Measurements from ENCODE around the gene SCN5A. TPM values are rescaled to one million over a fixed set of nuclear protein-coding genes. Genes with fewer than 3 reads are reported as not detected.

SCN5A gene
- total RNA-seq, 1 donor from 2014 or later = 0.25 TPM

- no peak overlapping the region for H3K4me3 Mint-ChIP-seq (ENCODE audit: unreplicated experiment)
- DNase-seq (ENCODE audit: low spot score) = no peak
- no peak for TF ChIP-seq CTCF (IDR thresholded peaks at IDR 0.05)
Observed at GRCh38 chr3:38578081-38578475, 71.4 kb downstream of the SCN5A start.

DNA sequence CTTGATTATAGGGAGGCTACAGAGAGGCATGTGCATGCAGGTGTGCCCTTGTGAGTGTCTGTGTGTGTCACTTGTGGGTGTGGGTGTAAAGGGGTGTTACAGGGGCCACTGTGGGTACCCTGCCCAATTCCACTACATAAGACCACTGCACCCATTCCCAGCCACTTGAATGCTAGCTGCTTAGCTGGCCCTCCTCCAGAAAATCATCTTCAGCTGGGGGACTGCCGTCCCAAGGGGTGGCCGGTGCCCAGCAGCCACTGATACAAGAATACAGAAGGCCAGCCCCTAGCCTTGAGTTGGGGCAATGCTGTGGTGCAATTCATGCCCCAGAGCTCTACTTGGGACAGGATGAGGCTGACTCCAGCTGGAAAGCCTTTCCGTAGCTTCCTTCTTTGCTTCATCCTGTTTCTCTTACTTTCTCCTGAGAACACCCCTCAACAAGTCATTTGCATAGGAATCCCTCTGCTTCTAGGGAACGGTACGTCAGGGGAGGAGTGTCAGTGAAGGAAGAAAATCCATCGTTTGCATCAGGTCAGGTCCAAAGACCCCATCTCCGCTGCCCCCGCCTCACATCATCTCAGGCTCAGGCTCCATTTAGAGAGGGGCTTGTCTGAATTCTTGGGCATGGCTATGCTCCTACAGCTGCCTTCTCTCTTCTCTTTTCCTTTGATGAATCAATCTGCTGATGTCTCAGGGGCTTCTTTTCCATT lies 72.0 kb downstream of the SCN5A start:
- no peak for DNase-seq (ENCODE audit: low spot score)
- Mint-ChIP-seq H3K9me3 (ENCODE audit: low read depth) (peaks cover 14% of the 10 kb centered on the region), H3K27me3 (ENCODE audit: low read depth) (no peaks in the 10 kb centered on the region), H3K27ac (ENCODE audit: unreplicated experiment) (no peak overlapping the region), H3K36me3 (ENCODE audit: low read depth) (no peaks in the 10 kb centered on the region), H3K4me3 (ENCODE audit: unreplicated experiment) (no peak overlapping the region), H3K4me1 (ENCODE audit: low read depth) (no peaks in the 10 kb centered on the region)
- no peak for TF ChIP-seq CTCF (IDR thresholded peaks at IDR 0.05)

More at GRCh38 chr3:38578081-38578475, 71.4 kb downstream of the SCN5A start:
- Mint-ChIP-seq H3K27ac (ENCODE audit: unreplicated experiment) (no peak overlapping the region), H3K27me3 (ENCODE audit: low read depth) (no peaks in the 10 kb centered on the region), H3K9me3 (ENCODE audit: low read depth) (peaks cover 12% of the 10 kb centered on the region), H3K4me1 (ENCODE audit: low read depth) (no peaks in the 10 kb centered on the region), H3K36me3 (ENCODE audit: low read depth) (no peaks in the 10 kb centered on the region)

GRCh38 chr3:38576526-38577370 lies 72.7 kb downstream of the SCN5A start:
- H3K4me1 Mint-ChIP-seq (ENCODE audit: low read depth) = no peaks in the 10 kb centered on the region
- H3K9me3 Mint-ChIP-seq (ENCODE audit: low read depth) = peaks cover 14% of the 10 kb centered on the region
- no peak overlapping the region for H3K4me3 Mint-ChIP-seq (ENCODE audit: unreplicated experiment)
- no peak for TF ChIP-seq CTCF (IDR thresholded peaks at IDR 0.05)
- no peak overlapping the region for H3K27ac Mint-ChIP-seq (ENCODE audit: unreplicated experiment)
- DNase-seq (ENCODE audit: low spot score) = no peak
- H3K27me3 Mint-ChIP-seq (ENCODE audit: low read depth) = no peaks in the 10 kb centered on the region
- H3K36me3 Mint-ChIP-seq (ENCODE audit: low read depth) = no peaks in the 10 kb centered on the region

DNA sequence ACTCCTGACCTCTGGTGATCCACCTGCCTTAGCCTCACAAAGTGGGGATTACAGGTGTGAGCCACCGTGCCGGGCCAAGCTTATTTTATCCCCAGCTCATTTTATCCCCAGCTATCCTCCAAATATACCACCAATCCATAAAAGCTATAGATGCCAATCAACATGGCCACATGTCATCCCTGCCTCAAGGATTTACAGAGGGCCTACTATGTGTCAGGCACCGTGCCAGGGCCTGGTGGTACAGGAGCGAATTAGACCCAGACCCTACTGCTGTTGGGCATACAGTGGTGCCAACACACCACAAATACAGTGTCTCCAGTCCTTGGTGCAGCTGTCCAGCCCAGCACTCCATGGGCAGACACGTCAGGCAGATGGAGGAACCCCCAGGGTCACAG lies 73.4 kb downstream of the SCN5A start:
- H3K4me1 Mint-ChIP-seq (ENCODE audit: low read depth) = no peaks in the 10 kb centered on the region
- no peaks in the 10 kb centered on the region for H3K36me3 Mint-ChIP-seq (ENCODE audit: low read depth)
- no peak for TF ChIP-seq CTCF (IDR thresholded peaks at IDR 0.05)
- no peak for DNase-seq (ENCODE audit: low spot score)
- no peak overlapping the region for H3K27ac Mint-ChIP-seq (ENCODE audit: unreplicated experiment)
- H3K4me3 Mint-ChIP-seq (ENCODE audit: unreplicated experiment) = no peak overlapping the region
- no peaks in the 10 kb centered on the region for H3K27me3 Mint-ChIP-seq (ENCODE audit: low read depth)
- peaks cover 14% of the 10 kb centered on the region for H3K9me3 Mint-ChIP-seq (ENCODE audit: low read depth)

DNA sequence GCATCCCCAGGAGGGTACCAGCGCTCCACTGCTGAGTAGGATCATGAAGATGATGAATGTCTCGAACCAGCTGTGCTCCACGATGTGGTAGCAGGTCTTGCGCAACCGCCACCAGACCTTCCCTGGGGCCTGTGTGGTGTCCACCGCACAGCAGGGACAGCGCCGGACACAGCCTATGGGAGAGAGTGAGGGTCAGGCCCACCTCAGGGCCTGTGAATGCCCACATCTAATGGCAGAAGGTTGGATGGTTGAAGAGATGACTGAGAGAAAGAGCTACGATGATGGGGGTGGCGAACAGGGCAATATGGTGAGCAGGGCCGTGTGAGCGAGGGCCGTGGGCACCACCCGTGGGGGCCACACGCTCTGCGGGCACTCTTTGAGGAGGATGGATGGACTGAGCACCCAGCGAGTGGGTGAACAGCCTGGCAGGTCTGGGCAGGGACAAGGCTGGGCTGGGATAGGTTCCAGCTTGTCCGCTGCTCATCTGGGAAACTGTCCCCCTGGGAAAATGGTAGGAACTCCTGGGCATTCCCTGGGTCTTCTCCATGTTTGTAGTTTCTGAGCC lies 74.1 kb downstream of the SCN5A start:
- Mint-ChIP-seq H3K27me3 (ENCODE audit: low read depth) (no peaks in the 10 kb centered on the region), H3K4me3 (ENCODE audit: unreplicated experiment) (no peak overlapping the region), H3K9me3 (ENCODE audit: low read depth) (peaks cover 17% of the 10 kb centered on the region), H3K36me3 (ENCODE audit: low read depth) (no peaks in the 10 kb centered on the region), H3K4me1 (ENCODE audit: low read depth) (no peaks in the 10 kb centered on the region), H3K27ac (ENCODE audit: unreplicated experiment) (no peak overlapping the region)
- no peak for DNase-seq (ENCODE audit: low spot score)
- no peak for TF ChIP-seq CTCF (IDR thresholded peaks at IDR 0.05)

Data from chondrocyte (in vitro differentiated cells).